Measurements from ENCODE around the gene SFTPB. TPM values are rescaled to one million over a fixed set of nuclear protein-coding genes. Genes with fewer than 3 reads are reported as not detected.
A peak's percentile ranks its signal among the peaks of the same experiment; 100 is the strongest.
"Not testable (repeated sequence)": the region's sequence is repeated elsewhere in the genome, so short reads cannot be mapped to it uniquely, and the experiment has no call there.

SFTPB gene
- polyA plus RNA-seq, 3 donors: 0.24 TPM; not detected in 2

- DNase-seq (ENCODE audit: low read depth in 3 of 3, low spot score in 2 of 3): peak; percentile 34 to 51 (median 50)
These were observed 11.0 kb upstream of the SFTPB start for GRCh38 chr2:85678794-85679672.

- DNase-seq (ENCODE audit: low read depth in 3 of 3, low spot score in 2 of 3): no peak
These were observed 10.4 kb upstream of the SFTPB start for GRCh38 chr2:85678377-85678776.

GRCh38 chr2:85675866-85676548 lies 8.0 kb upstream of the SFTPB start:
- no peak for DNase-seq (ENCODE audit: low read depth in 3 of 3, low spot score in 2 of 3)

- DNase-seq (ENCODE audit: low read depth in 3 of 3, low spot score in 2 of 3): no peak
These were observed 7.4 kb upstream of the SFTPB start for GRCh38 chr2:85675427-85675826.

GRCh38 chr2:85674417-85674816 lies 6.4 kb upstream of the SFTPB start:
- DNase-seq (ENCODE audit: low read depth in 3 of 3, low spot score in 2 of 3): no peak

- no peak for DNase-seq (ENCODE audit: low read depth in 3 of 3, low spot score in 2 of 3)
These were observed 5.8 kb upstream of the SFTPB start for GRCh38 chr2:85673716-85674375.

GRCh38 chr2:85672456-85672855 lies 4.5 kb upstream of the SFTPB start:
- DNase-seq (ENCODE audit: low read depth in 3 of 3, low spot score in 2 of 3): no peak

- not testable (repeated sequence) for DNase-seq (ENCODE audit: low read depth in 3 of 3, low spot score in 2 of 3)
These were observed 2.4 kb upstream of the SFTPB start for GRCh38 chr2:85670416-85670815.

GRCh38 chr2:85669549-85669948 lies 1.6 kb upstream of the SFTPB start:
- no peak for DNase-seq (ENCODE audit: low read depth in 3 of 3, low spot score in 2 of 3)

GRCh38 chr2:85668857-85669142 lies 801 bp upstream of the SFTPB start:
- DNase-seq (ENCODE audit: low read depth in 3 of 3, low spot score in 2 of 3): no peak

GRCh38 chr2:85667561-85668008 lies 414 bp downstream of the SFTPB start:
- DNase-seq (ENCODE audit: low read depth in 3 of 3, low spot score in 2 of 3): no peak

GRCh38 chr2:85666435-85667316 lies 1.3 kb downstream of the SFTPB start:
- no peak for DNase-seq (ENCODE audit: low read depth in 3 of 3, low spot score in 2 of 3)

- no peak for DNase-seq (ENCODE audit: low read depth in 3 of 3, low spot score in 2 of 3)
These were observed 2.0 kb downstream of the SFTPB start for GRCh38 chr2:85666016-85666415.

GRCh38 chr2:85665264-85665937 lies 2.6 kb downstream of the SFTPB start:
- DNase-seq (ENCODE audit: low read depth in 3 of 3, low spot score in 2 of 3): no peak

- no peak for DNase-seq (ENCODE audit: low read depth in 3 of 3, low spot score in 2 of 3)
These were observed 4.1 kb downstream of the SFTPB start for GRCh38 chr2:85663594-85664565.

GRCh38 chr2:85662899-85663593 lies 5.0 kb downstream of the SFTPB start:
- DNase-seq (ENCODE audit: low read depth in 3 of 3, low spot score in 2 of 3): no peak

- no peak for DNase-seq (ENCODE audit: low read depth in 3 of 3, low spot score in 2 of 3)
These were observed 6.7 kb downstream of the SFTPB start for GRCh38 chr2:85661139-85661858.

- DNase-seq (ENCODE audit: low read depth in 3 of 3, low spot score in 2 of 3): no peak
These were observed 7.3 kb downstream of the SFTPB start for GRCh38 chr2:85660725-85661124.

All from right renal cortex interstitium (tissue), 3 donors.